Lower lobe of right lung (tissue), 2 donors: ENCODE data around the gene ASTN2. TPM values are rescaled to one million over a fixed set of nuclear protein-coding genes. Genes with fewer than 3 reads are reported as not detected.
A peak's percentile ranks its signal among the peaks of the same experiment; 100 is the strongest.
"Not testable (repeated sequence)": the region's sequence is repeated elsewhere in the genome, so short reads cannot be mapped to it uniquely, and the experiment has no call there.

Experiments
- ATAC-seq, 2 donors: fragments of 200-7000 bp; cut with Tn5 transposase; one replicate each; pipeline ENCODE4 v1.9.1; 2020 to 2022; ENCODE audit warnings: mild to moderate bottlenecking in 2 of 2, moderate library complexity in 2 of 2
- DNase-seq: peaks from one replicate; pipeline ENCODE4 v3.0.0-alpha.2; 2020
- H3K27ac ChIP-seq: fragments of 200-600 bp; one replicate; pipeline ENCODE4 v1.8.0; 2022
- H3K27me3 ChIP-seq: fragments of 200-600 bp; one replicate; pipeline ENCODE4 v1.8.0; 2022; ENCODE audit warnings: low read depth
- H3K36me3 ChIP-seq: fragments of 200-600 bp; one replicate; pipeline ENCODE4 v1.8.0; 2022; ENCODE audit warnings: mild to moderate bottlenecking
- H3K4me1 ChIP-seq: fragments of 200-600 bp; one replicate; pipeline ENCODE4 v1.8.0; 2022
- H3K4me3 ChIP-seq: fragments of 200-600 bp; one replicate; pipeline ENCODE4 v1.8.0; 2022; ENCODE audit warnings: mild to moderate bottlenecking
- H3K9me3 ChIP-seq: fragments of 200-600 bp; one replicate; pipeline ENCODE4 v1.8.0; 2022
- CTCF ChIP-seq: fragments of 200-600 bp; IDR thresholded peaks from one replicate; pipeline ENCODE4 v1.8.0; 2022; ENCODE audit warnings: antibody characterized with exemption, mild to moderate bottlenecking
- intact Hi-C: fragments of 100-400 bp; cut with DNase I; formaldehyde crosslinking; loops from one replicate; pipeline ENCODE4 v1.11.0; 2022
- total RNA-seq: library from RNA; stranded (reverse); fragmentation: NEBNext Ultra II Directional; extraction: Animal tissue kit (Norgen Biotek cat#: 25700); gene quantifications from one replicate; pipeline ENCODE4 v1.2.1, GENCODE V29; 2021
- donor health status: DM: no; HTN: yes; CAD: no; lungs with severe emphysema.

The ASTN2 gene
- total RNA-seq, 1 donor from 2014 or later = 4.3 TPM

DNA sequence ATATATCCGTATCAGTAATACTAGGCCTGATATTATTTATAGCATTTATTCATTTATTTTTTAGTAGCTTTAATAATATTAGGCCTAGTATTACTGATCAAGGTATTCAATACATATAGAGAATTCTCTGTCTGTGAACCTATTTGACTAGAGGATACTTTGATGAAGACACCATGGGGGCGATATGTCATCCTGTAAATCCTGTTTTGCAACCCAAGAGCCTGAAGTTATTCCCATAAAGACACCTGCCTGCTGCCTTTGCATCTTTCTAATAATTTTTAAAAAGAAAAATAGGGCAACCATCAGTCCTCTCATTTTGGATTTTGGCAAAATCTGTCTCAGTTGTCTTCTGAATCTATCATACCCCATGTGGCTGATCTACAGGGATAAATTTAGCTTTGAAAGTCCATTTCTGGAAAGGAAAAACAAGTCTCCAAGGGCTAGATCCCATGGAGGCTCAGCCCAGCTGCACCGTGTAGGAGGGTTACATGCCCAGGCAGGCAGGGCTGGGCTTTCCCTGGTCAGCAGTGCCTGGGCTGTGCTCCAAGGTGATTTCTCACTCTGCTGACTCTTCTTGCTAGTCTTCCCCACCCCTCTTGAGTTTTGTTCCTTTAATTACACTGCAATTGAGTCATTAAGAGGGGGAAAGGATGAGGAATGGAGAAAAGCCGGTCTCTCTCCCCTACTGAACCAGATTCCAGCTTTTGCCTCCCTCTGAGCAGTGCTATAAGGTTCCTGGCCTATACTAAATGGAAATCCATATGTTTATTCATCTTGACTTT, 558.8 kb downstream of the ASTN2 start:
- no peak overlapping the region for H3K27ac ChIP-seq
- H3K4me1 ChIP-seq = no peaks in the 10 kb centered on the region
- DNase-seq = no peak
- intact Hi-C loops = no loop called here
- peak in 1 of 2 donors; percentile 76 for ATAC-seq
- H3K4me3 ChIP-seq = no peak overlapping the region
- no peaks in the 10 kb centered on the region for H3K27me3 ChIP-seq
- H3K36me3 ChIP-seq = no peaks in the 10 kb centered on the region
- no peak for TF ChIP-seq CTCF
- no peaks in the 10 kb centered on the region for H3K9me3 ChIP-seq

DNA sequence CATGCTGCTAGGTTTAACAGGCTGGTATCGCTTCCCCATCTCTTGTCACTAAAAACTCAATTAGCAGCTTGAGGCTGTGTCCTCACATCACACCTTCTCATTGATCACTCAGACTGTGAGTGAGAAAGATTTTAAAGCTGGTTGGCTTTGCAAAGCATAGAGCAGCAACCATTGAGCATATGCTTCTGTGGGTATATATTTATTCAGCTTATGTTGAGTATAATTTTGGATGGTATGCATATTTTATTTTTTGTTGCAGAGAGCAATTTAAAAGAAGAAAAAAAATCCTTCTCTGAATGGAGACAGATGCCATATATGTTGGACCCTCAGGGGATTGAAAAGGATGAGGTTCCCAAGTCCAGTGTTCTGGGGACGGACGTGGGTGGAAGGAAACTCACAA, 565.1 kb downstream of the ASTN2 start:
- H3K27me3 ChIP-seq = no peaks in the 10 kb centered on the region
- H3K27ac ChIP-seq = no peak overlapping the region
- intact Hi-C loops = no loop called here
- ATAC-seq (no peak), DNase-seq (no peak)
- no peaks in the 10 kb centered on the region for H3K36me3 ChIP-seq
- no peaks in the 10 kb centered on the region for H3K9me3 ChIP-seq
- no peak overlapping the region for H3K4me3 ChIP-seq
- TF ChIP-seq CTCF = no peak
- no peaks in the 10 kb centered on the region for H3K4me1 ChIP-seq

GRCh38 chr9:116844621-116845020, 570.2 kb downstream of the ASTN2 start:
- ATAC-seq (no peak), DNase-seq (no peak)

DNA sequence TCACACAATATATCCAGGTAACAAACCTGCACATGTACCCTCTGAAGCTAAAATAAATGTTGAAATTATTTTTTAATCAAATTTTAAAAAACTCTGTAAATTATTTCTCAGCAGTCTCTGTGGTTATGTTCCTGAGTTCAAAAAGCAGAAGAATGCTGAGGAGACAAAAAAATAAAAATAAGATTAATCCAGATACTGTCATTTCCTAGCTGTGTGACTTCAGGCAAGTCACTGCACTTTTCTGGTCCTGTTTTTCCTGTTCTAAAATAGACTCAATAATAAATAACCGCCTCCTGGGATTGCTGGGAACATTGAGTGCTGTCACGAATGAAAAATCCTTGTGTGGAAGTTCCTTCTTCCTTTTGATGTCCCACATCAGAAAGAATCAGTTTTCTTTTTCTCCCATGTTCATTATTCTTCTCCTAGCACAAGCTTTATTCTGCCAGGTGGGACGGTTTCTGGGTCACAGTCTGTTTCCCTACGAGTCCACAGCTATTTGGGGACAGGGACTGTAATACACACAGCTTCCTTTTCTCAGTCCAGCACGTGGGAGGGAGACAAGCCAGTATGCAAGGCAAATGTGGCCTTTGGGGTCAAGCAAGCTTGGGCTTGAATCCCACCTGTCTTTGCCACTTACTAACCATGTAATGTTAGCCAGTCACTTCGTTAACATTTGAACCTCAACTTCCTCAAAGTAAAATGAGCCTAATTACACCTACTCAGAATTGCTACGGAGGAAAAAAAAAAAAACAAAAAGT, 570.8 kb downstream of the ASTN2 start:
- no peak overlapping the region for H3K4me3 ChIP-seq
- H3K36me3 ChIP-seq = no peaks in the 10 kb centered on the region
- no peak for ATAC-seq
- H3K27ac ChIP-seq = no peak overlapping the region
- TF ChIP-seq CTCF = no peak
- H3K9me3 ChIP-seq = no peaks in the 10 kb centered on the region
- no peak for DNase-seq
- no peaks in the 10 kb centered on the region for H3K27me3 ChIP-seq
- no peaks in the 10 kb centered on the region for H3K4me1 ChIP-seq
- intact Hi-C loops = no loop called here

More at GRCh38 chr9:116844621-116845020, 570.2 kb downstream of the ASTN2 start:
- H3K4me3 ChIP-seq = no peak overlapping the region
- no peaks in the 10 kb centered on the region for H3K4me1 ChIP-seq
- intact Hi-C loops = no loop called here
- TF ChIP-seq CTCF = no peak
- H3K9me3 ChIP-seq = no peaks in the 10 kb centered on the region
- H3K27me3 ChIP-seq = no peaks in the 10 kb centered on the region
- H3K27ac ChIP-seq = no peak overlapping the region
- H3K36me3 ChIP-seq = no peaks in the 10 kb centered on the region

DNA sequence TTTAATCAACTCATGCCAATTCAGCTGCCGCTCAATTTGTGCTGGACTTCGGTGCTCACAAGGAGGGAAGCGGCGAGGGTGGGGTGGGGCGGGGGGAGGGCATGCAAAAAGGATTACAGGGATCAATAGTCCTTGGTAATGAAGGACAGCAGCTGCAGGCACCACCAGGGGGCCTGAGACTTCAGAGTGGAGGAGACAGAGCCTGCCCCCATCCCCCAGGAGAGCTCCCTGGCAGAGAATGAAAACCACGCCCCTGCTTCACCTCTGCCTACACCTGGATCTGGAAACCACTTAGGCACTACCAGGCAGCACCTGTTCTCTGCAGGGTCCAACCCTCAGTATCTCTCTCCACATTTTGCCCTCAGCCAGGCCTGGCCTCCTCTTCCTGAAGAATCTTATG, 572.2 kb downstream of the ASTN2 start:
- ATAC-seq = no peak
- no peaks in the 10 kb centered on the region for H3K36me3 ChIP-seq
- no peaks in the 10 kb centered on the region for H3K27me3 ChIP-seq
- intact Hi-C loops = no loop called here
- no peak for DNase-seq
- no peak for TF ChIP-seq CTCF
- no peak overlapping the region for H3K4me3 ChIP-seq
- no peaks in the 10 kb centered on the region for H3K4me1 ChIP-seq
- no peak overlapping the region for H3K27ac ChIP-seq
- no peaks in the 10 kb centered on the region for H3K9me3 ChIP-seq

- H3K27me3 ChIP-seq, intact Hi-C loops, ATAC-seq, H3K4me1 ChIP-seq, H3K4me3 ChIP-seq, H3K27ac ChIP-seq, DNase-seq, H3K9me3 ChIP-seq, H3K36me3 ChIP-seq: not testable (repeated sequence)
Measured at GRCh38 chr9:116838468-116838867, 576.4 kb downstream of the ASTN2 start.
